C4-2B (cell line): ENCODE results near the gene MEIS1.

ENCODE experiments used
- ZFX ChIP-seq: fragments of 450-650 bp; IDR thresholded peaks from 2 replicates; pipeline ENCODE4 v1.6.1; 2017
- TF ChIP-seq, protein P1 (sequence below): fragments of 450-650 bp; conservative IDR thresholded peaks from 2 replicates; pipeline ENCODE4 v1.5.1; 2017; ENCODE audit warnings: mild to moderate bottlenecking

DNA sequence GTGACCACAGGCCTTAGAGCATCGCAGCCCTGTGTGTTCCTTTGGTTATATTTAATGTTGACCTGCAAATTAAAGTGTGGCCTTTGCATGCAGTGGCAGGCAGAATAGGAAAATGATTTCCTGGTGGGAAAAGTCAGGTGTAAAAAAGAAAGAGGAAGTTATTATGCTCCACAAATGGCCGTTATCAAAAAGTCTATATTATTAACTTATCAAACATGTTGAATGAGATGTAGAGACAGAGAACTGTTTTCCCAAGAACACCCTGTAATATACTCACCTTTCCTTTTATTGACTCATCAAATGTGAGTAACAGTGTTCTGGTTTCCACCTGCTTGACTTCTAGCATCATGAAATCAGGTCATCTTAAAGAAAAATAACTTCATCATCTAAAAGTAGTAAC lies 35.3 kb downstream of the MEIS1 start:
- TF ChIP-seq, protein P1, sequence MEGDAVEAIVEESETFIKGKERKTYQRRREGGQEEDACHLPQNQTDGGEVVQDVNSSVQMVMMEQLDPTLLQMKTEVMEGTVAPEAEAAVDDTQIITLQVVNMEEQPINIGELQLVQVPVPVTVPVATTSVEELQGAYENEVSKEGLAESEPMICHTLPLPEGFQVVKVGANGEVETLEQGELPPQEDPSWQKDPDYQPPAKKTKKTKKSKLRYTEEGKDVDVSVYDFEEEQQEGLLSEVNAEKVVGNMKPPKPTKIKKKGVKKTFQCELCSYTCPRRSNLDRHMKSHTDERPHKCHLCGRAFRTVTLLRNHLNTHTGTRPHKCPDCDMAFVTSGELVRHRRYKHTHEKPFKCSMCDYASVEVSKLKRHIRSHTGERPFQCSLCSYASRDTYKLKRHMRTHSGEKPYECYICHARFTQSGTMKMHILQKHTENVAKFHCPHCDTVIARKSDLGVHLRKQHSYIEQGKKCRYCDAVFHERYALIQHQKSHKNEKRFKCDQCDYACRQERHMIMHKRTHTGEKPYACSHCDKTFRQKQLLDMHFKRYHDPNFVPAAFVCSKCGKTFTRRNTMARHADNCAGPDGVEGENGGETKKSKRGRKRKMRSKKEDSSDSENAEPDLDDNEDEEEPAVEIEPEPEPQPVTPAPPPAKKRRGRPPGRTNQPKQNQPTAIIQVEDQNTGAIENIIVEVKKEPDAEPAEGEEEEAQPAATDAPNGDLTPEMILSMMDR, result no peak
- TF ChIP-seq ZFX, result no peak
